Lower lobe of right lung (tissue), 2 donors: ENCODE data around the gene EPS15. TPM values are rescaled to one million over a fixed set of nuclear protein-coding genes. Genes with fewer than 3 reads are reported as not detected.

Experiments
- ATAC-seq, 2 donors: fragments of 200-7000 bp; cut with Tn5 transposase; one replicate each; pipeline ENCODE4 v1.9.1; 2020 to 2022; ENCODE audit warnings: mild to moderate bottlenecking in 2 of 2, moderate library complexity in 2 of 2
- DNase-seq: peaks from one replicate; pipeline ENCODE4 v3.0.0-alpha.2; 2020
- H3K27ac ChIP-seq: fragments of 200-600 bp; one replicate; pipeline ENCODE4 v1.8.0; 2022
- H3K27me3 ChIP-seq: fragments of 200-600 bp; one replicate; pipeline ENCODE4 v1.8.0; 2022; ENCODE audit warnings: low read depth
- H3K36me3 ChIP-seq: fragments of 200-600 bp; one replicate; pipeline ENCODE4 v1.8.0; 2022; ENCODE audit warnings: mild to moderate bottlenecking
- H3K4me1 ChIP-seq: fragments of 200-600 bp; one replicate; pipeline ENCODE4 v1.8.0; 2022
- H3K4me3 ChIP-seq: fragments of 200-600 bp; one replicate; pipeline ENCODE4 v1.8.0; 2022; ENCODE audit warnings: mild to moderate bottlenecking
- H3K9me3 ChIP-seq: fragments of 200-600 bp; one replicate; pipeline ENCODE4 v1.8.0; 2022
- intact Hi-C: fragments of 100-400 bp; cut with DNase I; formaldehyde crosslinking; loops from one replicate; pipeline ENCODE4 v1.11.0; 2022
- total RNA-seq: library from RNA; stranded (reverse); fragmentation: NEBNext Ultra II Directional; extraction: Animal tissue kit (Norgen Biotek cat#: 25700); gene quantifications from one replicate; pipeline ENCODE4 v1.2.1, GENCODE V29; 2021
- TF ChIP-seq, protein P1 (sequence below): fragments of 200-600 bp; IDR thresholded peaks from one replicate; pipeline ENCODE4 v1.8.0; 2022; ENCODE audit warnings: antibody characterized with exemption, mild to moderate bottlenecking
- donor health status: DM: no; HTN: yes; CAD: no; lungs with severe emphysema.

The EPS15 gene
- total RNA-seq, 1 donor from 2014 or later, result 90.2 TPM

DNA sequence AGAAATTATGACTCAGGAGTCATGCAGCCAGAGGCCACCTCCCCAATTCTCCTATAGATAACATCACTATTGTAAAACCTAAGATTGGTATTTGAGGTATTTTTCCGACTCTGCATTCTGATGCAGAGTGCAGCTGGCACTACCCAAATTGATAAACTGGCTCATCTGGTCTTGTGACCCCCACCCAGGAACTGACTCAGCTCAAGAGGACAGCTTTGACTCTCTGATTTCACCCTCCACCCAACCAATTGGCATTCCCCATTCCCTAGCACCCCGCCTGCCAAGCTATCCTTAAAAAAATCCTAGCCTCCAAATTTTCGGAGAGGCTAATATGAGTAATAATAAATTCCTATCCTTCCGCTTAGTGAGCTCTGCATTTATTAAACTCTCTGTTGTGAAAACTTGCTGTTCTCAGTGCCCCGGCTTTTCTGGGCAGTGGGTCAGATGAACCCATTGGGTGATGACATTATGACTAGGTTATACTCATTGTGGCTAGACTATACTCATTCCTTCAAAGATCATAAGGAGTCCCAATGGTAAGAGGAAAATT is 39.4 kb upstream of the EPS15 start:
- DNase-seq (no peak), ATAC-seq (no peak)
- TF ChIP-seq, protein P1, sequence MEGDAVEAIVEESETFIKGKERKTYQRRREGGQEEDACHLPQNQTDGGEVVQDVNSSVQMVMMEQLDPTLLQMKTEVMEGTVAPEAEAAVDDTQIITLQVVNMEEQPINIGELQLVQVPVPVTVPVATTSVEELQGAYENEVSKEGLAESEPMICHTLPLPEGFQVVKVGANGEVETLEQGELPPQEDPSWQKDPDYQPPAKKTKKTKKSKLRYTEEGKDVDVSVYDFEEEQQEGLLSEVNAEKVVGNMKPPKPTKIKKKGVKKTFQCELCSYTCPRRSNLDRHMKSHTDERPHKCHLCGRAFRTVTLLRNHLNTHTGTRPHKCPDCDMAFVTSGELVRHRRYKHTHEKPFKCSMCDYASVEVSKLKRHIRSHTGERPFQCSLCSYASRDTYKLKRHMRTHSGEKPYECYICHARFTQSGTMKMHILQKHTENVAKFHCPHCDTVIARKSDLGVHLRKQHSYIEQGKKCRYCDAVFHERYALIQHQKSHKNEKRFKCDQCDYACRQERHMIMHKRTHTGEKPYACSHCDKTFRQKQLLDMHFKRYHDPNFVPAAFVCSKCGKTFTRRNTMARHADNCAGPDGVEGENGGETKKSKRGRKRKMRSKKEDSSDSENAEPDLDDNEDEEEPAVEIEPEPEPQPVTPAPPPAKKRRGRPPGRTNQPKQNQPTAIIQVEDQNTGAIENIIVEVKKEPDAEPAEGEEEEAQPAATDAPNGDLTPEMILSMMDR, result no peak
- Histone ChIP-seq H3K27ac (no peak overlapping the region), H3K4me3 (no peak overlapping the region), H3K9me3 (no peaks in the 10 kb centered on the region), H3K4me1 (no peaks in the 10 kb centered on the region), H3K27me3 (no peaks in the 10 kb centered on the region), H3K36me3 (no peaks in the 10 kb centered on the region)
- intact Hi-C loops, result no loop called here

DNA sequence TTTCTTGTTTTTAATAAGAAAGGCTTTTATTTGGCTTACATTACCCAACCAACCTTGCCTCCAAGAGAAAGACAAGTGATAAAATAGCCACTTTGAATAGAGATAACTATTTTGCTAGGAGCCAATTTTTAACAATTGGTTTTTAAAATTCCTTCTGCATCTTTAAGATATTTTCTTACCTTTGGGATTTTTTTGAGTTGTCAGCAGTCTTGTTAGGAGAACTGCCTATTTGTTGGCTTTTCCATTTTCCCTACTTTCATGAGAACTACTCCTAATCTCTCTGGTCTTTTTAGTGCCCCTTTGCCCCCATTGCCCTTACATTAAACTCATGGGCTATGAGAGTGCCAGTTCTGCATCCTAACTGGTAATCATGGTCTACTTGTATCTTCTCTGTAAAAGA is 38.1 kb upstream of the EPS15 start:
- TF ChIP-seq, protein P1, result no peak
- ATAC-seq (no peak), DNase-seq (no peak)
- no peaks in the 10 kb centered on the region for H3K4me1 ChIP-seq
- no peaks in the 10 kb centered on the region for H3K9me3 ChIP-seq
- H3K27me3 ChIP-seq, result no peaks in the 10 kb centered on the region
- no peak overlapping the region for H3K4me3 ChIP-seq
- intact Hi-C loops, result no loop called here
- no peak overlapping the region for H3K27ac ChIP-seq
- no peaks in the 10 kb centered on the region for H3K36me3 ChIP-seq

DNA sequence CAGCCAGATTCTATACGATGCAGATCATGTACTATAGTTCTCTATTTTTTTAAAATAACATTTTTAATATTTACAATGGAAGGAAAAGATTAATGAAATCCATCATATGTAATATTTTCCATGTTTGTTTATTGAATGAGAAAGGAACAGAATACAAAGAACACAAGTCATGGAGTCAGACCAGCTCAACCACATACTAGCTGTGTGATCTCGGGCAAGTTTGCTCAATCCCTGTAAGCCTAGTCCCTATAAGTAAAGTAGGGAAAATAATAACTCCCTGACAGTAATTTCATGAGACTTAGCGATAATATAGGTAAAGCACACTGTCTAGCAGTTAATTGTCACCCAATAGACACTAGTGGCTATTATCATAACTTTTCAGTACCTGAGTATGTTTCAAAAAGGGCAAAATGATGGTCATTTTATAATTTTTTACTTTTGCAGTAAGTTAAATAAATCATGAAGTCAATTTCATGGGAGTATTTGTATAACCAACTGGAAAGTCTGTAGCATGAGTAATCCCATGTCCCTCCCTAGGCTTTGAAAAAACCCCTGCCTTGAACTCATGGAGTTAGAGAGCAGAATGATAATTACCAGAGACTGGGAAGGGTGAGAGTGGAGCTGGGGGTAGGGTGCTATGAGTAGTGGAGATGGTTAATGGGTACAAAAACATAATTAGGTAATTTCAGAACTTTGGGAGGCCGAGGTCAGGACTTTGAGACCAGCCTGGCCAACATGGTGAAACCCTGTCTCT is 37.0 kb upstream of the EPS15 start:
- Histone ChIP-seq H3K27ac (no peak overlapping the region), H3K4me3 (no peak overlapping the region), H3K4me1 (no peaks in the 10 kb centered on the region), H3K36me3 (no peaks in the 10 kb centered on the region), H3K9me3 (no peaks in the 10 kb centered on the region), H3K27me3 (no peaks in the 10 kb centered on the region)
- ATAC-seq, result no peak
- TF ChIP-seq, protein P1, result no peak
- intact Hi-C loops, result no loop called here
- DNase-seq, result no peak

DNA sequence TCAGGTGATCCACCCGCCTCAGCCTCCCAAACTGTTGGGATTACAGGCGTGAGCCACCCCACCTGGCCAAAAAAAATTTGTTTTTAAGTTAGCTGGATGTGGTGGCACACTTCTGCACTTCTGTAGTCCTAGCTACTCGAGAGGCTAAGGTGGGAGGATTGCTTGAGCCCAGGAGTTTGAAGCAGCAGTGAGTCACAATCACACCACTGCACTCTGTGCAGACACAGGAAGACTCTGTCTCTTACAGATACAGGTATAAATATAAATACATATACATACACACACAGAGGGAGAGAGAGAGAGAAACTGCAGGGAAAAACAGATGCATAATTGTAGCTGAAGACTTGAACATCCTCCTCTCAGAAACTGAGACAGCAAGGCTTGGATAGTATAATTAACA is 34.8 kb upstream of the EPS15 start:
- no peak for ATAC-seq
- TF ChIP-seq, protein P1, result no peak
- intact Hi-C loops, result no loop called here

DNA sequence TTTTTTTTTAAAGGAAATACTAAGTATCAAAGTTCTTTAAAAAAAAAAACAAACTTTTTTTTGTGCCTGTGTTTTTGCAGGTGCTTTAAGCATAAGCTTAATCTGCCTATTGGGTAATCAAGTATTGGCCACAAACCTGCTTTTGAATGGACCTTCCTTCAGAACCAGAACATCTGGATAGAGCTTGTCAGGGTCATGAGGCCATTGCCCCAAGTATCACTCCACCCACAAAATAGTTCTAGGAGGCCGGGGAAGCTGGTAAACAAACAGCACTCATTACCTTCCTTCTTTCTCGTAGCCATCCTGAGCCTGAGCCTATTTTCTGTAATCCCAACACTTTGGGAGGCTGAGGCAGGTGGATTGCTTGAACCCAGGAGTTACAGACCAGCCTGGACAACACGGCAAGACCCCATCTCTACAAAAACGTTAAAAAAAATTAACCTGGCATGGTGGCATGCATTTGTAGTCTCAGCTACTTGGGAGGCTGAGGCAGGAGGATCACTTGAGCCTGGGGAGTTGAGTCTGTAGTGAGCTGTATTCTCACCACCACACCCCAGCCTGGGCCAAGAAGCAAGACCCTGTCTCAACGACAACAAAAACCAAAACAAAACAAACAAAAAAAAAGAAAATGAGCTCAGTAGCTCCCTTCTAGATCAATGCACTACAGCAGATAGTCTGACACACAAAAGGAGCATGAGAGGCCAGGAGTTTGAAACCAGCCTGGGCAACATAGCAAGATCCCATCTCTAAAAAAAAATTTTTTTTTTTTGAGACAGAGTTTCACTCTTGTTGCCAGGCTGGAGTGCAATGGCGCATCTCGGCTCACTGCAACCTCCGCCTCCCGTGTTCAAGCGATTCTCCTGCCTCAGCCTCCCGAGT is 34.1 kb upstream of the EPS15 start:
- Histone ChIP-seq H3K36me3 (no peaks in the 10 kb centered on the region), H3K4me1 (no peaks in the 10 kb centered on the region), H3K4me3 (no peak overlapping the region), H3K27ac (no peak overlapping the region), H3K9me3 (no peaks in the 10 kb centered on the region), H3K27me3 (no peaks in the 10 kb centered on the region)
- ATAC-seq (no peak), DNase-seq (no peak)
- intact Hi-C loops, result no loop called here
- TF ChIP-seq, protein P1, result no peak

More for the DNA sequence above, 34.8 kb upstream of the EPS15 start:
- H3K4me1 ChIP-seq, result no peaks in the 10 kb centered on the region
- H3K36me3 ChIP-seq, result no peaks in the 10 kb centered on the region
- H3K4me3 ChIP-seq, result no peak overlapping the region
- H3K9me3 ChIP-seq, result no peaks in the 10 kb centered on the region
- H3K27me3 ChIP-seq, result no peaks in the 10 kb centered on the region
- no peak overlapping the region for H3K27ac ChIP-seq
- no peak for DNase-seq
